ENCODE data around the gene ARL1.

Gene ARL1

DNA sequence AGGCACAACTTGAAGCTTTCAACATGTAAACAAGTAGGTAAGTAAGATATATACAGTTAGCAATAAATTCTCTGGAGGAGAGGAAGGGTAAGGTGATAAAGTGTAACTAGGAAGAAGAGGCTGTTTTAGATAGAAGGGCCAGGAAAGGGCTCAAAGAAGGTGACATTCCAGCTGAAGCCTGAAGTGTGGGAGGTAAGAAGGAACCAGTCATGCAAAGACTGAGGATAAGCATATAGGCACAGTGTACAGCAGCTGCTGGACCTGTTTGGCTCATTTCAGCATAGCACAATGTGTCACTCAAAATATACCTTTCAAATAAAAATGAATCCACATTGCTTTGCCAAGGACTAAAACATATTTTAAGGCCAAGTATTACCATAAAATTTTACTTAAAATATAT, 28.6 kb upstream of the ARL1 start:
- CTCF ChIA-PET = interaction anchor here (0.6 kb wide), 1 partner anchor 22 kb away, joined by 3 read pairs; no protein-coding TSS in a partner anchor
- POLR2A ChIA-PET = no interaction called here
- H3K4me1 ChIP-seq (ENCODE audit: control insufficient read depth, insufficient read depth, low read length) = no peaks in the 10 kb centered on the region
- H3K4me3 ChIP-seq (ENCODE audit: low read depth, low read length) = no peak overlapping the region
- no peaks in the 10 kb centered on the region for H3K9me3 ChIP-seq (ENCODE audit: control insufficient read depth, insufficient read depth, low read depth, low read length)
- no peaks in the 10 kb centered on the region for H3K36me3 ChIP-seq (ENCODE audit: control insufficient read depth in 2 of 2, insufficient read depth in 1 of 2, low read length in 2 of 2)
- TF ChIP-seq ZNF112 (tag by site-specific recombination; IDR thresholded peaks at IDR 0.05) = no peak
- TF ChIP-seq HOXA7 (CRISPR knock-in tag; IDR thresholded peaks at IDR 0.05; ENCODE audit: borderline replicate concordance) = no peak
- no peak for TF ChIP-seq ZNF692 (tag by site-specific recombination; IDR thresholded peaks at IDR 0.05)
- TF ChIP-seq MEIS1 (CRISPR knock-in tag; IDR thresholded peaks at IDR 0.05; ENCODE audit: borderline replicate concordance) = no peak
- TF ChIP-seq ZNF155 (tag by site-specific recombination; IDR thresholded peaks at IDR 0.05) = no peak
- TF ChIP-seq ZIC2 (tag by site-specific recombination; IDR thresholded peaks at IDR 0.05) = no peak
- TF ChIP-seq YY1 (tag by site-specific recombination; IDR thresholded peaks at IDR 0.05) = no peak
- no peak for TF ChIP-seq ZSCAN4 (tag by site-specific recombination; IDR thresholded peaks at IDR 0.05)
- no peak for TF ChIP-seq ZBTB26 (tag by site-specific recombination; optimal IDR thresholded peaks at IDR 0.05)
- no peak for TF ChIP-seq ZNF10 (tag by site-specific recombination; IDR thresholded peaks at IDR 0.05)
- no peak for TF ChIP-seq ZBTB6 (tag by site-specific recombination; IDR thresholded peaks at IDR 0.05)
- no peak for TF ChIP-seq ZNF26 (tag by site-specific recombination; IDR thresholded peaks at IDR 0.05)
- TF ChIP-seq, protein P1, sequence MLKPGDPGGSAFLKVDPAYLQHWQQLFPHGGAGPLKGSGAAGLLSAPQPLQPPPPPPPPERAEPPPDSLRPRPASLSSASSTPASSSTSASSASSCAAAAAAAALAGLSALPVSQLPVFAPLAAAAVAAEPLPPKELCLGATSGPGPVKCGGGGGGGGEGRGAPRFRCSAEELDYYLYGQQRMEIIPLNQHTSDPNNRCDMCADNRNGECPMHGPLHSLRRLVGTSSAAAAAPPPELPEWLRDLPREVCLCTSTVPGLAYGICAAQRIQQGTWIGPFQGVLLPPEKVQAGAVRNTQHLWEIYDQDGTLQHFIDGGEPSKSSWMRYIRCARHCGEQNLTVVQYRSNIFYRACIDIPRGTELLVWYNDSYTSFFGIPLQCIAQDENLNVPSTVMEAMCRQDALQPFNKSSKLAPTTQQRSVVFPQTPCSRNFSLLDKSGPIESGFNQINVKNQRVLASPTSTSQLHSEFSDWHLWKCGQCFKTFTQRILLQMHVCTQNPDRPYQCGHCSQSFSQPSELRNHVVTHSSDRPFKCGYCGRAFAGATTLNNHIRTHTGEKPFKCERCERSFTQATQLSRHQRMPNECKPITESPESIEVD (tag by site-specific recombination; IDR thresholded peaks at IDR 0.05) = no peak
- no peak for TF ChIP-seq ZNF610 (tag by site-specific recombination; IDR thresholded peaks at IDR 0.05; ENCODE audit: borderline replicate concordance)
- TF ChIP-seq RBAK (tag by site-specific recombination; IDR thresholded peaks at IDR 0.05) = no peak
- no peak for TF ChIP-seq EGR2 (tag by site-specific recombination; IDR thresholded peaks at IDR 0.05; ENCODE audit: low read depth)
- no peak for TF ChIP-seq ZFHX2 (tag by site-specific recombination; conservative IDR thresholded peaks at IDR 0.05)
- TF ChIP-seq ZNF585B (tag by site-specific recombination; IDR thresholded peaks at IDR 0.05) = no peak
- no peak for TF ChIP-seq ZNF16 (tag by site-specific recombination; IDR thresholded peaks at IDR 0.05; ENCODE audit: low read depth)
- no peak overlapping the region for H3K27ac ChIP-seq (ENCODE audit: extremely low read depth, low read depth, low read length)
